ENCODE results near the gene CRK.
"Not testable (repeated sequence)": the region's sequence is repeated elsewhere in the genome, so short reads cannot be mapped to it uniquely, and the experiment has no call there.

Gene CRK

DNA sequence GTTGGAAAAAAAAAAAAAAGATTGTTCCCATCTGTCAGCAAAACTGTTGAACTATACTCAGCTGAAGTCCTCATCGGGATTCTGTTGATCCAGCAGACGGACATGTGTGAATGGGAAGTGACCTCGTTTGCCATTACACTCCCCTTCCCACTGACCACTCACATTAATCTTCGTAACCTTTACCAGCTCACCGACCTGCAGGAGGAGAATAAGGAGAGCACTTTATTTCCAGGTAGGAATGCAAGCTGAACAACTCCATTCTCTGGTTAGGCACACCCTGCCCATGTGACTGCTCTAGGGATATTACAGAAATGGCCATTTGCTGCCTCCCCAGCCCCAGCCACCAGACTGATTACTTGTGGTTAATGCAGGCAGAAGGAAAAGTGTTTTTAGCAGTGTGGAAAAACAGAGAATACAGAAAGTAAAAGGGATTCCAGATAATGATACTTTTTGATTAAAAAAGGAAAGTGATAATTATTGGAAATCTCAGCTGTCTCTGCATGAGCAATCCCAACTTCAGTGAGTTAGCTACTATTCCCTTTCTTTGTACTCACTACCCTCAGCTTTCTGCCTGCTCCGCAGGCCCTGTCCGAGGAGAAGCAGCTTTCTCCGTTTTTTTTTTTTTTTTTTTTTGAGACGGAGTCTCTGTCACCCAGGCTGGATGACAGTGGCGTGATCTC, 32.4 kb downstream of the CRK start:
- DNase-seq (ENCODE audit: low read depth in 2 of 2), result no peak

DNA sequence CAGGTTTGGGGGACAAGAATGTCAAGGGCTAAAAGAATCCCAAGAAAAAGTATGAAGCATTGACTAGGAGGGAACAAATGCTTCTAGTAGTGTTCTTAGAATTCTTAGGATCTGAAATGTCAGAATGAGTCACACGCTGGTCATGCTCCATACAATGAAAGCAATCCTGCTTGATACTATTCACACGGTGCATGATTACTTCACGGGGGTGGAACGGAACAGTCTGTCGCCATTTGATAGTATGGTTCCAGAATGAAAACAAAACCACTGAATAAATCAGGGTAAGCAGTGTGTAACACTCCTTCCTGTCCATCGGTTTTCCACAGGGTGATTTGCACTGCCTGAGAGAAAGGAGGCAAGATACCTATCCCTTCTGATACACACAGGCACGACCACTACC, 33.1 kb downstream of the CRK start:
- peak; percentile 81 to 83 for DNase-seq (ENCODE audit: low read depth in 2 of 2)

DNA sequence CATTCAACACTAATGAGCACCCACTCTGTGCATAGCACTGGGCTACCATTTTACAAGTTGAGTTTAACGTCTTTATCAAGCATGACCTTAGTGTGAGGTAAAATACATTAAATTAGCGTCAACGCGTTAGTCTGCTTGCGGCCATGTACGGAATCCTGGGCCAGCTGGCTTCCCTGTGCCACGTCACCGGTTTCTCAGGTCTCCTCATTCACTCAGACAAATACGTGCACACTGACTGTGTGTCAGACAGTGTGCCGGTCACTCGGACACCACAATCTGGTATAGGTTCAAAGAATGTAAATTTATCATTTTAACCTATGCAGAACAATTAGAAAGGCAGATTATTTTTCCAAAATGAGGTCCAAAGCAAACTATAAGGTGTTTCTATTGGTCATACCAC, 34.6 kb downstream of the CRK start:
- no peak for DNase-seq (ENCODE audit: low read depth in 2 of 2)

DNA sequence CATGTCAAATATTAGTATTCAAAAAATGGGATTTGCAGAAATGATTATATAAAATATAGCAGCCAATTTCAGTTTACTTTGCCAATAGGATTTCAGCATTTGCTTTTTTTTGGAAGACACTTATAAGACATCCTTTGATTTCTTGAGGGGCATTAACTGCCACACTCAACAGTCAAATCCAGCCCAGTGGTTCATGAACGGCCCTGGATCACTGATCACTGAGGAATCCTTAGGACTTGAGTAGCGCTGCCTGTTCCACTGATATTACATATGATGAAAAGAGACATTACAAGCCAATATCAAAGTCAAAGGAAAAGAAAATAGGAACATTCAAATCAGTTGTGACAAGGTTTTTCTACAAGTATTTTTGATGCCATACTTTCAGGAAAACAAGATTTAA, 35.1 kb downstream of the CRK start:
- DNase-seq (ENCODE audit: low read depth in 2 of 2), result no peak

DNA sequence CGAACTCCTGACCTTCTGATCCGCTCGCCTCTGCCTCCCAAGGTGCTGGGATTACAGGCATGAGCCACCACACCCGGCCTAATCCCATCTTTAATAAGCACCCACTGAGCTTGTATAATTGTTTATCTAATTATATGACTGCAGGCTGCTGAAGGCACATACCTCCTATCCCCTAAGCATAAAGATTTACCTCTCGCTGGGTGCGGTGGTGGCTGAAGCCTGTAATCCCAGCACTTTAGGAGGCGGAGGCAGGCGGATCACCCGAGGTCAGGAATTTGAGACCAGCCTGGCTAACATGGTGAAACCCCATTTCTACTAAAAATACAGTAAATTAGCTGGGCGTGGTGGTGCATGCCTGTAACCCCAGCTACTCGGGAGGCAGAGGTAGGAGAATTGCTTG, 35.9 kb downstream of the CRK start:
- no peak for DNase-seq (ENCODE audit: low read depth in 2 of 2)

DNA sequence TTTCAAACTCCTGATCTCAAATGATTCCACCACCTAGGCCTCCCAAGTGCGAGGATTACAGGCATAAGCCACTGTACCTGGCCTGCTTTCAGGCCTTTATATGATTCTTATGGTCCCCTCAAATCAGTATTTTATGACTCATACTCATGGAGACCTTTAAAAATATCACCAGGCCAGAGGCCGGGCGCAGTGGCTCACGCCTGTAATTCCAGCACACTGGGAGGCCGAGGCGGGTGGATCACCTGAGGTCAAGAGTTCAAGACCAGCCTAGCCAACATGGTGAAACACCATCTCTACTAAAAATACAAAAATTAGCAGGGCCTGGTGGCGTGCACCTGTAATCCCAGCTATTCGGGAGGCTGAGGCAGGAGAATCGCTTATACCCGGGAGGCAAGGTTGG, 37.6 kb downstream of the CRK start:
- DNase-seq (ENCODE audit: low read depth in 2 of 2), result not testable (repeated sequence)

DNA sequence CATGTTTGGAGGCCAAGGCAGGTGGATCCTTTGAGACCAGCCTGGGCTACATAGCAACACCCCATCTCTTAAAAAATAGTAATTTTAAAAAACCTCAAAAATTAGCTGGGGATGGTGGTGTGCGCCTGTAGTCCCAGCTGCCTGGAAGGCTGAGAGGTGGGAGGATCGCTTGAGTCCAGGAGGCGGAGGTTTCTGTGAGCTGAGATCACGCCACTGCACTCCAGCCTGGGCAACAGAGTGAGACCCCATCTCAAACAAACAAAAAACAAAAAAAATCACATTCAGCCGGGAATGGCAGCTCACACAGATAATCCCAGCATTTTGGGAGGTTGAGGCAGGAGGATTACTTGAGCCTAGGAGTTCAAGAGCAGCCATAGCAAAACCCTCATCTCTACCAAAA, 39.6 kb downstream of the CRK start:
- DNase-seq (ENCODE audit: low read depth in 2 of 2), result no peak

DNA sequence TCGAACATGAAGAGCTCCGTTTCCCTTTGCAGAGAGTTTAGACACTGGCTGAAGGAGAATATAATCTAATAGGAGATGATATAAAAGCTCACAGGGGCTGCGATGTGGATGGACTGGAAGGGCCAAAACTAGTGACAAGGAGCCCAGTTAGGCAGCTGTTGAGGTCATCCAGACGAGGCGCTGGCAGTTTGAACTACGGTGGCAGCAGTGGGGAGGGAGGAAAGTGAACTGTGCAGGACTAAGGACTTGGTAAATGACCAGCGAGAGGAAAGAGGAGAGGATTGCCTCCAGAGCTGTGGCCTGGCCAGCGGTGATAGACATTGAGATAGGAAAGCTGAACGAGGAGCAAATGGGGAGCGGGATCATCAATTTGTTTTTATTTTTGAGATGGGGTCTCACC, 41.4 kb downstream of the CRK start:
- DNase-seq (ENCODE audit: low read depth in 2 of 2), result no peak

DNA sequence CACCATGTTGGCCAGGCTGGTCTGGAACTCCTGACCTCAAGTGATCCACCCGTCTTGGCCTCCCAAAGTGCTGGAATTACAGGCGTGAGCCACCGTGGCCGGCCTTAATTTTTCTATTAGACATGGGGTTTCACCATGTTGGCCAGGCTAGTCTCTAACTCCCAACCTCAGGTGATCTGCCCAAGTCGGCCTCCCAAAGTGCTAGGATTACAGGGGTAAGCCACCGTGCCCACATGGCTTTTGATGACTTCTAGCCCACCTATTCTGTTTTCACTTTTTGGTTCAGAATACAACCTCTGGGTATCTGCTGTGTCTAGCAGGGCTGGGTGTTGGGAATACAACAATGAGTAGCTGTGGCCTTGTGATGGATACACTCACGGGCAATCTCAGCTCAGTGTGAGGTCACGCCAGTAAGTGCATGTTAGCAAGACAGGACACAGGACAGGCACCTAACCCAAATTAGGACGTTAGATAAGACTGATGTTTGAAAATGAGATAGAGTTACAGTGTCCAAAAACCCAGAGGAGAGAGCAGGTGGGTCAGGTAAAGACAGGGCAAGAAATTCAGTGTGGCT, 41.9 kb downstream of the CRK start:
- DNase-seq (ENCODE audit: low read depth in 2 of 2), result no peak

DNA sequence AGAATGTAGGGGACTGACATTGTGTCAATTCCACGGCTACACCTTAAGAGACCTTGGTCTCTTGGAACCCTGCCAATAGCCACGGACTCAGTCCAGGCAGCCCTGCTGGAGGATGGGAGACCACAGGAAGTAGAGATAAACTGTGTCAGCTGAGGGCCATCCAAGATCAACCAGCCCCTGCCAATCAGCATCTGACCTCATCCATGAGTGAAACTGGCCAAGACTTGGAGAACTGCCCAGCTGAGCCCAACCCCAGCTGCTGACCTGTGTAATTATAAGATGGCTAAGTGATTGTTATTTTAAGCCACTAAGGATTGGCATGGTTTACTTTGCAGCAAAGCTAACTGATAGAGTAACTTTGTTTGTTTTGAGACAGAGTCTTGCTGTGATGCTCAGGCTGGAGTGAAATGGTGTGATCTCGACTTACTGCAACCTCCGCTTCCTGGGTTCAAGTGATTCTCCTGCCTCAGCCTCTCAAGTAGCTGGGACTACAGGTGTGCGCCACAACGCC, 42.7 kb downstream of the CRK start:
- DNase-seq (ENCODE audit: low read depth in 2 of 2), result no peak

DNA sequence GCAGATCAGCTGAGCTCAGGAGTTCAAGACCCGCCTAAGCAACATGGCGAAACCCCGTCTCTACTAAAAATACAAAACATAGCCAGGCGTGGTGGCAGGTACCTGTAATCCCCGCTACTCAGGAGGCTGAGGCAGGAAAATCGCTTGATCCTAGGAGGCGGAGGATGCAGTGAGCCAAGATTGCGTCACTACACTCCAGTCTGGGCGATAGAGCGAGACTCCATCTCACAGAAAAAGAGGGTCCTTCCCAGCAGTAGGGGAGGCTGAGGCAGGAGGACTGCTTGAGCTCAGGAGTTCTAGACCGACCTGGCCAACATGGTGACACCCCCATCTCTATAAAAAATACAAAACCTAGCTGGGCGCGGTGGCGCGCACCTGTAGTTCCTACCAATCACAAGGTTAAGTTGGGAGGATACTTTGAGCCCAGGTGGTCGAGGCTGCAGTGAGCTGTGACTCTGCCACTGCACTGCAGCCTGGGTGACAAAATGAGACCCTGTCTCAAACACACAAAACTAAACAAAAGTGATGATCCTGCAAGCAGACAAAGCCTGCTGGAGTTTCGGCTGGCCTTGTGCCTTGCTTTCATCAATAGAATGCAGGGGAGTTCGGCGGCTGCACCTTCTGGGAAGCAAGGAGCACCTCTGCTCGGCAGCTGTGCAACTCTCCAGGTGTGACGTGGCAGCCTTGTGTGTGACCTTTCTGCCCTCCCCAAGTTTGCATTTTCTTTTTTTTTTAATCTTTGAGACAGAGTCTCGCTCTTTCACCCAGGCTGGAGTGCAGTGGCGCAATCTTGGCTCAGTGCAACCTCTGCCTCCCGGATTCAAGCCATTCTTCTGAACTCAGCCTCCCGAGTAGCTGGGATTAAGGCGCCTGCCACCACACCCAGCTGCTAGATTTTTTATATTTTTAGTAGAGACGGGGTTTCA, 43.6 kb downstream of the CRK start:
- no peak for DNase-seq (ENCODE audit: low read depth in 2 of 2)

DNA sequence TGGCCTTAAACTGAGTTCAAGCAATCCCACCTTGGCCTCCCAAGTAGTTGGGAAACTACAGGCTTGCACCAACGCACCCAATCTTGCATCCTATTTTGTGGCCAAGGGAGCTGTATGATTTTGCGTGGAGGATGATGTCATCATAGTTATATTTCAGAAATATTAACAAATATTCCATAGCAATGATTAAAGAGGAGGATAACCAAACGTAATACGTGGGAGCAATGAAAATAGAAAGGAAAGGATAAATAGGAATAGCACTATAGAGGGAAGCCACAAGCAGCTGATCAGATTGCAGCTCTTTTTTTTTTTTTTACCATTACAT, 53.8 kb downstream of the CRK start:
- DNase-seq (ENCODE audit: low read depth in 2 of 2), result no peak

DNA sequence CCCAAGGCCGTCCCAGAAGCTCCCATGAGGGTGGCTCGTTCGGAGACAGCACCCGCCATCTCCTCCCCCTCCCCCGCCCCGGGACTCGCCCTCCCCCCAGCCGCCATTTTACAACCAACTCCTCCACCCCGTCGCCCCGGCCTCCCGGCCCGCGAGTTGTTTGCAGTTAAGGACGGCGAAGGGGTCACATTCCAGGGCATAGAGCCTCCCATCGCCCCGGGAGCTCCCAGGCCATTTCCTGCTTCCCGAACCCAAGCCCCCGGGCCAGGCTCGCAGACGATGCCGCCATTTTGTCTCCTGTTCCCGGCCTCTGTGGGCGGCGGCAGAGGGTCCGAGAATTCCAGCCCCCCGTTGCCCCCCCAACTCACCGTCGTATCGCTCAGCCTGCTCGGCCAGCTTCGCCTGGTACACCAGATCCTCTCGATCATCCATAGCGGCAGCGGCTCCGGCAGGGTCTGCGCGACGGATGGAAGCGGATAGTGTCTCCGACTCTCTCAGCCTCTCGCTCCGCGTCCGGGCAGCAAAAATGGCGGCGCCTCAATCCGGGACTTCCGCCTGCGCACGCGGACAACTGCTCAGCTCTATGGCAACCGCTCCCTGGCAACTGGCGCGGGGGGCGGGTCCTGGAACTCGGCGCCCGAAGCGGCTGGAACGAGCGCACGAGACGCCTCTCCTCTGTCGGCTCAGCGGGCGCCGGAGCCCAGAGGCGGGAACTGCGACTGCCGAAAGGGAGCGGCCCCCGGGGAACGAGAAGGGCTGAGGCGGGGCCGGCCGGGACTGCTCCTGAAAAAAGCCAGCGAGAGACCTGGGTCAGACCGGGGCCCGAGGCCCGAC, 56.1 kb downstream of the CRK start, which contains the start of gene YWHAE:
TSS of gene YWHAE (minus strand) at position 544 of the 834 bp plus-strand sequence. CDS start at position 432, 112 bp downstream.
- peak; percentile 88 to 90 for DNase-seq (ENCODE audit: low read depth in 2 of 2)

DNA sequence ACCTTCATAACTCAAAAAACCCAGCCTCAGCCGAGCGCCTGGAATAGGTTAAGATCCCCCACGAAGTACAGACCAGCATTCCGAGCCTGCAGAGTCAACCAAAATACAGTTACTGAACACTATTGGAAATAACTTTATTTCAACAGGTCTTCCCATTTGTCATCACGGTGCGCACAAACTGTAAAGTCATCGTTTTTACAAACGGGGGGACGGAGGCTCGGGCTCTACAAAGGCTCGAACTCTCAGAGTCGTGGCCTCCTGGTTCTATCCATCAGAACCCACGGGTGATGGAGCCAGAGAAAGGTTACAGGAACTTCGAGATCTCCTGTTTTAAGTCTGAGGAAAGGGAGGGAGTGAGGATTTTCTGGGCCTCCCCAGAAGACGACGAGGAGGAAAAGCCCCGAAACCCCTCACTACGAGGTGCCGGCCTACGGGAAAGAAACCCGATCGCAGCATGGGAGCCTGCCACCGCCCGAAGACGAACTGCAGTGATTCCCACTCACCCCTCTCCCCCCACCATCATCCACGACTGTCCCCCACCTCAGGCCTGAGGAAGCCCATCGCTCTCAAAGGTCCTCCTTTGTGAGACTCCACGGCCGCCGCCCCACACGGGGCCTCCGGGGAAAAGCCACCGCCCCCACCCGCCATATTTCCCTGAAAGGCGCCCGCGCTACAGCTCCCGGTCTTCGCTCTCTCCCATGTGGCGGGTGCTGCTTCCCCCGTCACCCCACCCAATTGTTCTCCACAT, 56.9 kb downstream of the CRK start:
- no peak for DNase-seq (ENCODE audit: low read depth in 2 of 2)

DNA sequence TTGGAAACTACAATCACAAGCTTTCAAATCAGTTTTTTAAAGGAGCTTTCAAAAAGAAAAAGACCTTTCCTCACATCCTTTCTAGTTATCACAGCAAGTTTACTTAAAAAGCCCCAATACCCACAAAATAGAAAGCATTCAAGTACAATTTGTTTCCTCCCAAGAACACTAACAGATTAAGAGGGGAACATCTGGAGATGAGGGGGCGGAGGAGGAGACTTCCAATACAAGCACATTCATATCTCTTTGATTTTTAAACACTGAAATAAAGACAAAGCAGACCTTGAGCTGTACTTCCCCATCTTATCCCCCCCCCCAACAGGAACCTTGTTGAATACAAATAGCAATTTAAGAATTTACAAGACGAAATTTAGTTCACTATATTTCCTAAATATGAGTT, 58.0 kb downstream of the CRK start:
- DNase-seq (ENCODE audit: low read depth in 2 of 2), result no peak

DNA sequence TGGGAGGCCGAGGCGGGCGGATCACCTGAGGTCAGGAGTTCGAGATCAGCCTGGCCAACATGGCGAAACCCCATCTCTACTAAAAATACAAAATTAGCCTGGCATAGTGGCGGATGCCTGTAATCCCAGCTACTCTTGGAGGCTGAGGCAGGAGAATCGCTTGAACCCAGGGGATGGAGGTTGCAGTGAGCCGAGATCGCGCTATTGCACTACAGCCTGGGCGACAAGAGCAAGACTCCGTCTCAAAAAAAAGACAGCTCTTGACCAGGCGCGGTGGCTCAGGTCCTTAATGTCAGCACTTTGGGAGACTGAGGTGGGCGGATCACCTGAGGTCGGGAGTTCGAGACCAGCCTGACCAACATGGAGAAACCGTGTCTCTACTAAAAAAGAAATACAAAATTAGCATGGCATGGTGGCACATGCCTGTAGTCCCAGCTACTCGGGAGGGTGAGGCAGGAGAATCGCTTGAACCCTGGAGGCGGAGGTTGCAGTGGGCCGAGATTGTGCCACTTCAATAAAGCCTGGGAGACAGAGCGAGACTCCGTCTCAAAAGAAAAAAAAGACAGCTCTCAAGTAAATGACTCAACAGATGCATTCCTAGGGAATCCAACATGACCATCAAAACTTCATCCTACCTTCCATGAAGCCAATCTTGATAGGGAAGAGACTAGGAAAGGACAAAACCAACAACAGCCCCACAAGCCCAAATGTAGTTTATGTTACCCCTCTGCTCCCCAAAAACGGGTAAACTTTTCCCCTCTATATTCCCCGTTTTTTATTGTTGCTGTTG, 60.0 kb downstream of the CRK start:
- DNase-seq (ENCODE audit: low read depth in 2 of 2), result not testable (repeated sequence)

DNA sequence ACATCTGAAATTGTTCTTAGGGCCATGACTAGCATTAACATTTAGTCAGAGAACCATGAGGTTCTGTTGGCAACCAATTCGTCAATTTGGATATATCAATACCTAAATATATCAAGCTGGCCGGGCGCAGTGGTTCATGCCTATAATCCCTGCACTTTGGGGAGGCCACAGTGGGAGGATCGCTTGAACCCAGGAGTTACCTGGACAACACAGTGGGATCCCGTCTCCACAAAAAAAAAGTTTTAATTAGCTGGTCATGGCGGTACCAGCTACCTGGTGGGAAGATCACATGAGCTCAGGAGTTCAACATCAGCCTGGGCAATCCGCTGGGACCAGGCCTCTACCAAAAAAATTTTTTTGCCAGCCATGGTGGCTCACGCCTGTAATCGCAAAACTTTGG, 64.5 kb downstream of the CRK start:
- no peak for DNase-seq (ENCODE audit: low read depth in 2 of 2)

DNA sequence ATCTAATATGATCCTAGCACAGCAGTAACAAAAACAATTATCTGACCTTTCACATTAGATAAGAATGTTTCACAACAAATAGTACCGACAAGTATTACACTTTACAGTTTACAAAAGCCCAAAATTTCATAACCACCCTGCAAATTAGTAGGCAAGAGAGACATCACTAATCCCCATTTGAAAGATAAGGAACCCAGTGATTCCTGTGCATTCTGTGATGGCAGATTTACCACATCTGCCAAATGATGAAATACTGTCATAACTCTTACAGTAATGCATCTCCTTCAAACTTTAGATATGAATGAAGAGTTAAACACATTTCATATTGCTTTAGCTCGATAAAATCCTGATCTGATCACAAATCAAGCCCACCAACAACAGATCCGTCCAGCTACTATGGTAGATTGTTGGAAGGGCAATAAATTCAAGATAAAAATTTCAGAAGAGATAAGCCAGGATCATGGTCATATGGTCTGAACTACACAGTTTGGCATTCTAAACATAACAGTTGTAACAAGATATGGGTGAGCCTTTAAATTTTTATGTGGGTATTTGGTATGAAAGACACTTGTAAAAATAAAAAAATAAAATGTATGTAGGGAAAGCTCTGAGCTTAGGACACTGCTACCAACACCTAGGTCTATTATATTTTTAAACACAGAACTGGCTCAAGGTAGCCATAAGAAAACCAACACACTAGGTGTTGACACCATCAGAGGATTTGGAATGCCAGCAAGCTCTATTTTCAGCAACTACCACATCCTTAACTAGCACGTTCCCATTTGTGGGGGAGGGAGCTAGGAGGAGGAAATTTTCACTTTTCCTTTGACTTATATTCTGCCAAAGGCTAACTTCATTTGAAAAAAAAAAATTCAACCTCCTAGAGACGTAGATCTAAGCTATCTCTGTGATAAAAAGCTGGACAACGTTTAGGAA, 65.3 kb downstream of the CRK start:
- no peak for DNase-seq (ENCODE audit: low read depth in 2 of 2)
